Osteocyte (in vitro differentiated cells): ENCODE data around the gene HIGD2A. TPM values are rescaled to one million over a fixed set of nuclear protein-coding genes. Genes with fewer than 3 reads are reported as not detected.
A peak's percentile ranks its signal among the peaks of the same experiment; 100 is the strongest.

Experiments
- DNase-seq: peaks from one replicate; pipeline ENCODE4 v3.0.0; 2021; ENCODE audit warnings: mixed read lengths; ENCODE audit not compliant: unreplicated experiment; ENCODE audit errors: extremely low spot score
- H3K27ac Mint-ChIP-seq: one replicate; pipeline ENCODE4 v1.8.0; 2021; ENCODE audit warnings: mild to moderate bottlenecking, mixed read lengths; ENCODE audit not compliant: unreplicated experiment
- H3K27me3 Mint-ChIP-seq: one replicate; pipeline ENCODE4 v1.8.0; 2021; ENCODE audit warnings: mixed read lengths; ENCODE audit not compliant: unreplicated experiment
- H3K36me3 Mint-ChIP-seq: one replicate; pipeline ENCODE4 v1.8.0; 2021; ENCODE audit warnings: mixed read lengths; ENCODE audit not compliant: unreplicated experiment
- H3K4me1 Mint-ChIP-seq: one replicate; pipeline ENCODE4 v1.8.0; 2021; ENCODE audit warnings: mixed read lengths; ENCODE audit not compliant: unreplicated experiment
- H3K4me3 Mint-ChIP-seq: one replicate; pipeline ENCODE4 v1.8.0; 2021; ENCODE audit warnings: mild to moderate bottlenecking, moderate library complexity, mixed read lengths; ENCODE audit not compliant: unreplicated experiment
- H3K9me3 Mint-ChIP-seq: one replicate; pipeline ENCODE4 v1.8.0; 2021; ENCODE audit warnings: mixed read lengths; ENCODE audit not compliant: unreplicated experiment
- CTCF ChIP-seq: fragments of 200-600 bp; sonication (generic); IDR thresholded peaks from 2 replicates; pipeline ENCODE4 v1.5.0; 2021; ENCODE audit warnings: antibody characterized with exemption, mild to moderate bottlenecking, moderate library complexity
- total RNA-seq: library from RNA; stranded (reverse); gene quantifications from 2 replicates; pipeline ENCODE4 v1.2.1, GENCODE V29; 2021

Gene HIGD2A
- total RNA-seq, 1 donor from 2014 or later, result 83.8 TPM

GRCh38 chr5:176416965-176417364, 28.4 kb downstream of the HIGD2A start:
- Mint-ChIP-seq H3K27ac (peak overlapping the region; percentile 64), H3K4me1 (peaks cover 41% of the 10 kb centered on the region), H3K4me3 (peak overlapping the region; percentile 61), H3K36me3 (no peaks in the 10 kb centered on the region), H3K27me3 (peaks cover 16% of the 10 kb centered on the region), H3K9me3 (no peaks in the 10 kb centered on the region)
- no peak for DNase-seq
- no peak for TF ChIP-seq CTCF

- no peak for TF ChIP-seq CTCF
- H3K36me3 Mint-ChIP-seq, result no peaks in the 10 kb centered on the region
- no peak overlapping the region for H3K4me3 Mint-ChIP-seq
- no peaks in the 10 kb centered on the region for H3K9me3 Mint-ChIP-seq
- H3K4me1 Mint-ChIP-seq, result peaks cover 31% of the 10 kb centered on the region
- peaks cover 23% of the 10 kb centered on the region for H3K27me3 Mint-ChIP-seq
- no peak for DNase-seq
- no peak overlapping the region for H3K27ac Mint-ChIP-seq
These were observed 29.7 kb downstream of the HIGD2A start for GRCh38 chr5:176418251-176418650.

GRCh38 chr5:176420086-176420485, 31.5 kb downstream of the HIGD2A start:
- Mint-ChIP-seq H3K36me3 (no peaks in the 10 kb centered on the region), H3K27me3 (peaks cover 23% of the 10 kb centered on the region), H3K27ac (no peak overlapping the region), H3K4me3 (no peak overlapping the region), H3K9me3 (no peaks in the 10 kb centered on the region), H3K4me1 (peaks cover 13% of the 10 kb centered on the region)
- TF ChIP-seq CTCF, result no peak
- no peak for DNase-seq

- Mint-ChIP-seq H3K4me1 (peaks cover 7% of the 10 kb centered on the region), H3K27me3 (peaks cover 23% of the 10 kb centered on the region), H3K4me3 (no peak overlapping the region), H3K27ac (no peak overlapping the region), H3K9me3 (no peaks in the 10 kb centered on the region), H3K36me3 (no peaks in the 10 kb centered on the region)
- no peak for TF ChIP-seq CTCF
- DNase-seq, result no peak
These were observed 32.5 kb downstream of the HIGD2A start for GRCh38 chr5:176420972-176421544.

GRCh38 chr5:176424181-176424580, 35.6 kb downstream of the HIGD2A start:
- Mint-ChIP-seq H3K27ac (no peak overlapping the region), H3K27me3 (peaks cover 23% of the 10 kb centered on the region), H3K4me1 (peaks cover 2% of the 10 kb centered on the region), H3K36me3 (no peaks in the 10 kb centered on the region), H3K9me3 (no peaks in the 10 kb centered on the region), H3K4me3 (no peak overlapping the region)
- DNase-seq, result no peak
- TF ChIP-seq CTCF, result no peak
